ENCODE results near the gene RAMP2. TPM values are rescaled to one million over a fixed set of nuclear protein-coding genes. Genes with fewer than 3 reads are reported as not detected.

RAMP2 gene
- total and polyA plus RNA-seq, 2 of the 13 experiments (the other 11 are each of a cell fraction or from before 2014, with no cell fraction given) = 1.4 to 5.2 TPM

GRCh38 chr17:42779936-42780850 is 19.2 kb downstream of the RAMP2 start, which contains the start of gene WNK4 (continued):
- no peak for TF ChIP-seq TAF15 (IDR thresholded peaks at IDR 0.05; ENCODE audit: low read depth, low read length, poor library complexity, severe bottlenecking)
- 0 out of 2 replicates have a peak, but pooled peaks have one; percentile 63 for TF ChIP-seq TSC22D2 (CRISPR knock-in tag; IDR thresholded peaks at IDR 0.05; ENCODE audit: borderline replicate concordance)
- TF ChIP-seq TRIM24 (CRISPR knock-in tag; IDR thresholded peaks at IDR 0.05) = no peak
- TF ChIP-seq FOXO1 (CRISPR knock-in tag; IDR thresholded peaks at IDR 0.05) = peak; percentile 92
- TF ChIP-seq ZSCAN30 (CRISPR knock-in tag; IDR thresholded peaks at IDR 0.05) = 0 out of 2 replicates have a peak, but pooled peaks have one; percentile 39
- no peak for TF ChIP-seq ZNF557 (CRISPR knock-in tag; IDR thresholded peaks at IDR 0.05)
- no peak for TF ChIP-seq KLF15 (CRISPR knock-in tag; IDR thresholded peaks at IDR 0.05; ENCODE audit: borderline replicate concordance)
- no peak for TF ChIP-seq ZNF703 (CRISPR knock-in tag; IDR thresholded peaks at IDR 0.05; ENCODE audit: borderline replicate concordance)
- peak; percentile 87 for TF ChIP-seq HOMEZ (CRISPR knock-in tag; IDR thresholded peaks at IDR 0.05; ENCODE audit: low read depth)
- TF ChIP-seq ASH2L (IDR thresholded peaks at IDR 0.05; ENCODE audit: insufficient read length, low read depth, low read length) = peak; percentile 81
- no peak for TF ChIP-seq FOXO4 (CRISPR knock-in tag; conservative IDR thresholded peaks at IDR 0.05)
- no peak; the same call in 1 of the 2 replicates for TF ChIP-seq ZBTB33 (CRISPR knock-in tag; IDR thresholded peaks at IDR 0.05)
- peak; percentile 77; the same call in 1 of the 2 replicates for TF ChIP-seq BATF2 (CRISPR knock-in tag; IDR thresholded peaks at IDR 0.05)
- no peak for TF ChIP-seq CENPX (CRISPR knock-in tag; IDR thresholded peaks at IDR 0.05)
- no peak for TF ChIP-seq NONO (IDR thresholded peaks at IDR 0.05)
- peak; percentile 56 for TF ChIP-seq NONO (CRISPR knock-in tag; conservative IDR thresholded peaks at IDR 0.05)
